ENCODE measurements around the gene CACNA2D4.
A peak's percentile ranks its signal among the peaks of the same experiment; 100 is the strongest.

CACNA2D4 gene

DNA sequence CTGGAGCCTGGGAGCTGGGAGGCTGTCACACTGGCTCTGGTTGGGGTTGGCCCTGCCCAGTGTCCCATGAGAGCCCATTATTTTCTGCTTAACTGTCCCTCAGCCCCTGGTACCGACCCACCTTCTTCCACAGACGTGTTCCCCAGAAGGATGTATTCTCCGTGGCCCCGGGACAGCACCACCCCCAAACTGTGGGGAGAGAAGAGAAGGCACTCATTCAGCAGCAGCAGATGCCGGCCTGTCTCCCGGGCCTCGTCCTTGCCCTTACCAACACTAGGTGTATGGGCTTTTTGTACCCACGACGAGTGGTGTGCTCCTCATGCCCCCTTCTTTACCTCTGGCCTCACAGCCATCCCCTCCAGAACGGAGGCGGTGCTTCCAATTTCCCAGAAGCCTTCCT, 60.0 kb downstream of the CACNA2D4 start:
- no peak for DNase-seq (ENCODE audit: low read depth, low spot score)
- TF ChIP-seq, protein P1, sequence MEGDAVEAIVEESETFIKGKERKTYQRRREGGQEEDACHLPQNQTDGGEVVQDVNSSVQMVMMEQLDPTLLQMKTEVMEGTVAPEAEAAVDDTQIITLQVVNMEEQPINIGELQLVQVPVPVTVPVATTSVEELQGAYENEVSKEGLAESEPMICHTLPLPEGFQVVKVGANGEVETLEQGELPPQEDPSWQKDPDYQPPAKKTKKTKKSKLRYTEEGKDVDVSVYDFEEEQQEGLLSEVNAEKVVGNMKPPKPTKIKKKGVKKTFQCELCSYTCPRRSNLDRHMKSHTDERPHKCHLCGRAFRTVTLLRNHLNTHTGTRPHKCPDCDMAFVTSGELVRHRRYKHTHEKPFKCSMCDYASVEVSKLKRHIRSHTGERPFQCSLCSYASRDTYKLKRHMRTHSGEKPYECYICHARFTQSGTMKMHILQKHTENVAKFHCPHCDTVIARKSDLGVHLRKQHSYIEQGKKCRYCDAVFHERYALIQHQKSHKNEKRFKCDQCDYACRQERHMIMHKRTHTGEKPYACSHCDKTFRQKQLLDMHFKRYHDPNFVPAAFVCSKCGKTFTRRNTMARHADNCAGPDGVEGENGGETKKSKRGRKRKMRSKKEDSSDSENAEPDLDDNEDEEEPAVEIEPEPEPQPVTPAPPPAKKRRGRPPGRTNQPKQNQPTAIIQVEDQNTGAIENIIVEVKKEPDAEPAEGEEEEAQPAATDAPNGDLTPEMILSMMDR (IDR thresholded peaks at IDR 0.05; ENCODE audit: low read depth, low read length): no peak
- H3K4me3 ChIP-seq (ENCODE audit: low read depth, low read length): no peak overlapping the region
- in situ Hi-C loops (cut with HindIII; ENCODE audit: low sequenced_read_pairs): no loop called here

DNA sequence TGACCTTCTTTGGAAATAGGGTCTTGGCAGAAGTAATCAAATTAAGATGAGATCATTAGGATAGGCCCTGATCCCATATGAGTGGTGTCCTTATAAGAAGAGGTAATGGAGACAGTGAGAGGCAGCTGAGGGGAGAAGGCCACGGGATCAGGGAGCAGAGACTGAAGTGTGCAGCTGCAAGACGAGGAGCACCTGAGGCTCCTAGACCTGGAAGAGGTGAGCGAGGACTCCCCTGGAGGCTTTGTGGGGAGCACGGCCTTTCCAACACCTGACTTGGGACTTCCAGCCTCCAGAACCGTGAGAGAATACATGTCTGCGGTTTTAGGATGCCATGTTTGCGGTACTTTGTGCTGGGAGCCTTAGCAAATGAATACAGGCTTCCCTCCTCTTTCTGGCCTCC, 60.6 kb downstream of the CACNA2D4 start:
- TF ChIP-seq, protein P1 (IDR thresholded peaks at IDR 0.05; ENCODE audit: low read depth, low read length): no peak
- no peak for DNase-seq (ENCODE audit: low read depth, low spot score)
- in situ Hi-C loops (cut with HindIII; ENCODE audit: low sequenced_read_pairs): no loop called here
- H3K4me3 ChIP-seq (ENCODE audit: low read depth, low read length): no peak overlapping the region

DNA sequence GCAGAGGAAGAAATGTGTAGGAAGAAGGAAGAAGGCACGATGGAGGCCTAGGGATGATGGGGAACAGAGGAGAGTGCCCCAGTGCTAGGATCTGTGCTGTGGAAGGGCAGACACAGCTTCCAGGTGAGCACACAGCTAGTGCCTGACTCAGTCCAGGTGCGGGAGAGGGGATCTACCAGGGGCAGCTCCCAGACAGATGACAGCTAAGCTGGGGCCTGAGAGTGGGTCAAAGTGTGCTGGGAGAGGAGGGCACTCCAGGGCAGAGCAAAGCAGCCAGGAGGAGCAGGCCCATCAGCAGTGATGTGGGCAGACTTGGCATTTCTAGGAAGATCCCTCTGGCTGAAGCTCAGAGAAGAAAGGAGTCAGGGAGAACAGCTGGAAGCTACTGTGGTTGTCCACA, 61.4 kb downstream of the CACNA2D4 start:
- TF ChIP-seq, protein P1 (IDR thresholded peaks at IDR 0.05; ENCODE audit: low read depth, low read length): no peak
- DNase-seq (ENCODE audit: low read depth, low spot score): no peak
- H3K4me3 ChIP-seq (ENCODE audit: low read depth, low read length): no peak overlapping the region
- in situ Hi-C loops (cut with HindIII; ENCODE audit: low sequenced_read_pairs): no loop called here

DNA sequence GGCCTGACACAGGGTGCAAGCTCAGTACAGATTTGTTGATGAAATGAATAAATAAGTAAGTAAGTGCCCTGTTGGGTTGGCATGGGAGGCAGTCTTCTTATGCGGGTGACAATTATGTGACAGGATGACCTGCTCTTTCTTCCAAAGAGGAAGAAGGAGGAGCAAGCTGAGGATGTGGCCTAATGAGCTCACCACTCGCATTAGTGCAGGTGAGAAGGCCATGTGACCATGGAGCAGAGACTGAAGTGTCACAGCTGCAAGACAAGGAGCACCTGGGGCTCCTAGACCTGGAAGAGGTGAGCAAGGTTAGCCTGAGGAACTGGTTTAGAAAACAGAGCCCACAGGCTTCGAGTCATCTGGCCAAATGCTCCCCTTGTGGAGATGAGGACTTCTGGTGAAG, 63.2 kb downstream of the CACNA2D4 start:
- no peak for DNase-seq (ENCODE audit: low read depth, low spot score)

DNA sequence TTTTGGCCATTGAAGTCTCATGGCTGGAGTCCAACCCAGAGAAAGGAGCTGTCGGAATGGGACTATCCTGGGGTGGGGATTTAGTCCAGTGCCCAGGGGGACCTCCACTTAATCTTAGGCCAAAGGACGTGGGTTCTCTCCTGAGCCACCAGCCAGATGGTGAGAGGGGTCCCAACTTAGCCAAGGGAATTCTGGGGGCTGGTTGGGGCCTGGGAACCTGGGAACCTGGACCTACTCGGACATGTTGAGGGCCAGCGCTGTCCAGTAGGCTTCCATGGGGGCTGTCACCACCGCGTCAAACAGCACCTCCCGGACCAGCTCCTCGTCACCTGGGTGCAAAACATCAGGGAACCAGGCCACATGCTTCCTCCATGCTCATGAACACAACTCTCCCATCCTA, 64.7 kb downstream of the CACNA2D4 start:
- TF ChIP-seq, protein P1 (IDR thresholded peaks at IDR 0.05; ENCODE audit: low read depth, low read length): no peak
- DNase-seq (ENCODE audit: low read depth, low spot score): no peak
- in situ Hi-C loops (cut with HindIII; ENCODE audit: low sequenced_read_pairs): no loop called here
- H3K4me3 ChIP-seq (ENCODE audit: low read depth, low read length): no peak overlapping the region

More for the DNA sequence above, 63.2 kb downstream of the CACNA2D4 start:
- H3K4me3 ChIP-seq (ENCODE audit: low read depth, low read length): no peak overlapping the region
- TF ChIP-seq, protein P1 (IDR thresholded peaks at IDR 0.05; ENCODE audit: low read depth, low read length): no peak
- in situ Hi-C loops (cut with HindIII; ENCODE audit: low sequenced_read_pairs): no loop called here

DNA sequence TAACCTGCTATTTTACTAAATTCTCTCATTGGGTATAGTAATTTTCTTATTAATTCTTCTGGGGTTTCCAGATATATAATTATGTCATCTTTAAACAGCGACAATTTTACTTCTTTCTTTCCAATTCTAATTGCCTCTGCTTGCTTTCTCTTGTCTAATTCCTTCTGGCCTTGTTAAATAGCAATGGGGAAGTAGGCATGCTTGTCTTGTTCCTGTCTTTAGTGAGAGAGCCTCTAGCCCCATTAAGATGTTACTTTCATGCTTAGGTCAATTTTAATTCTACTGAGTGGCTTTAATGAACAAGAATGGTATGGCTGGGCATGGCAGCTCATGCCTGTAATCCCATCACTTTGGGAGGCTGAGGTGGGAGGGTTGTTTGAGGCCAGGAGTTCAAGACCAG, 66.4 kb downstream of the CACNA2D4 start:
- H3K4me3 ChIP-seq (ENCODE audit: low read depth, low read length): no peak overlapping the region
- TF ChIP-seq, protein P1 (IDR thresholded peaks at IDR 0.05; ENCODE audit: low read depth, low read length): no peak
- DNase-seq (ENCODE audit: low read depth, low spot score): no peak
- in situ Hi-C loops (cut with HindIII; ENCODE audit: low sequenced_read_pairs): no loop called here

DNA sequence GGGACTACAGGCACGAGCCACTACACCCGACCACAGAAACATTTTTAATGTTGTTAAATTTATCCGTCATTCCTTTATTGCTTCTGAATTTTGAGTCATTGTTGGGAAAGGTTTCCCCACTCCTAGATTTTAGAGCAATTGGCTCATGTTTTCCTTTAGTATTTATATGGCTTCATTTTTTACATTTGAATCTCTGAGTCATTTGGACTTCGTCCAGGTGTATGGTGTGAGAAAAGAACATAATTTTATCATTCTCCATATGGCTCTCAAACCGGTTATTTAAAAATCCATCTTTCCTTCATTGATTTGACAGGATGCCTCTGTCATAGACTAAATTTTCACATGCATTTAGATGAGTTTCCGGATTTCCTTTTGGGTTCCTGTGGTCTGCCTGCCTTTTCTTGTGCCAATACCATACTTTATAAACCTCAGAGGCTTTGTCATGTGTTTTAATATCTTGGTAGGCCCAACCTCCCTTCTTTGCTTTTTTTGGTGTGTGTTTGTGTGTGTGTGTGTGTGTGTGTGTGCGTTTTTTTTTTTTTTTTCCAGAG, 67.2 kb downstream of the CACNA2D4 start:
- in situ Hi-C loops (cut with HindIII; ENCODE audit: low sequenced_read_pairs): no loop called here
- TF ChIP-seq, protein P1 (IDR thresholded peaks at IDR 0.05; ENCODE audit: low read depth, low read length): no peak
- no peak overlapping the region for H3K4me3 ChIP-seq (ENCODE audit: low read depth, low read length)
- peak; percentile 49 for DNase-seq (ENCODE audit: low read depth, low spot score)

All from astrocyte of the spinal cord (primary cell).